Body of pancreas (tissue), 4 donors: ENCODE data around the gene POLR3C. TPM values are rescaled to one million over a fixed set of nuclear protein-coding genes. Genes with fewer than 3 reads are reported as not detected.
A peak's percentile ranks its signal among the peaks of the same experiment; 100 is the strongest.
"Not testable (repeated sequence)": the region's sequence is repeated elsewhere in the genome, so short reads cannot be mapped to it uniquely, and the experiment has no call there.

Source experiments
- ATAC-seq: fragments of 150-250 bp; one replicate; pipeline ENCODE4 v1.9.1; 2016
- DNase-seq, 4 donors: peaks; one replicate each; pipeline ENCODE4 v3.0.0-alpha.2; 2019
- H3K27ac ChIP-seq, 4 donors: fragments of 200-600 bp; sonication (generic); 1 replicate in 3 of 4; 2 replicates in 1 of 4; pipeline versions ENCODE4 v1.5.1 to v1.6.1; 2016 to 2019; ENCODE audit warnings: mild to moderate bottlenecking in 1 of 4, mixed read lengths in 1 of 4, moderate library complexity in 1 of 4
- H3K27me3 ChIP-seq, 2 donors: fragments of 200-600 bp; sonication (generic); one replicate each; pipeline ENCODE4 v1.6.0; 2016; ENCODE audit warnings: mild to moderate bottlenecking in 1 of 2
- H3K36me3 ChIP-seq, 2 donors: fragments of 200-600 bp; sonication (generic); replicated peaks in 1 of 2; 2 replicates each; pipeline ENCODE4 v1.5.1; 2016; ENCODE audit warnings: low read depth in 2 of 2; ENCODE audit not compliant: insufficient read depth in 1 of 2
- H3K4me1 ChIP-seq: fragments of 200-600 bp; sonication (generic); one replicate; pipeline ENCODE4 v1.6.0; 2016
- H3K4me3 ChIP-seq, 2 donors: fragments of 200-600 bp; sonication (generic); 1 replicate in 1 of 2; 2 replicates in 1 of 2; pipeline ENCODE4 v1.5.1; 2016 to 2019
- H3K9me3 ChIP-seq, 3 donors: fragments of 200-600 bp; sonication (generic); 1 replicate in 2 of 3; 2 replicates in 1 of 3; pipeline ENCODE4 v1.5.1; 2016
- POLR2A ChIP-seq, 3 donors: fragments of 450-650 bp; IDR thresholded peaks; one replicate each; pipeline ENCODE4 v1.6.1; 2016; ENCODE audit warnings: antibody characterized with exemption in 3 of 3, mild to moderate bottlenecking in 2 of 3
- WGBS, 2 donors: methylation state at CpG; one replicate each; pipeline ENCODE4 v1.1.5; 2017; 5-methylcytosine and 5-hydroxymethylcytosine counted together
- intact Hi-C: fragments of 100-400 bp; cut with DNase I; formaldehyde crosslinking; loops from one replicate; pipeline ENCODE4 v1.15.1; 2023
- total RNA-seq, 2 donors: library from RNA; depleted of rRNA; stranded (reverse); fragments of >200 nt; gene quantifications; one replicate each; pipeline ENCODE4 v1.1.0, GENCODE V29; 2016
- TF ChIP-seq, protein P1 (sequence below), 7 experiments: fragments of 450-650 bp in 4 of 7; fragments of 200-600 bp in 3 of 7; sonication (generic) in 3 of 7; IDR thresholded peaks; one replicate each; pipeline ENCODE4 v1.5.1; 2016 to 2019; ENCODE audit warnings: antibody characterized with exemption in 7 of 7

Gene POLR3C
- total RNA-seq, 2 donors from 2014 or later: 15.6 to 31.6 TPM

- Histone ChIP-seq H3K36me3 (no peaks in the 10 kb centered on the region), H3K4me1 (peaks cover 23% of the 10 kb centered on the region), H3K4me3 (no peak overlapping the region), H3K9me3 (no peaks in the 10 kb centered on the region), H3K27ac (no peak overlapping the region), H3K27me3 (no peaks in the 10 kb centered on the region)
- TF ChIP-seq, protein P1, sequence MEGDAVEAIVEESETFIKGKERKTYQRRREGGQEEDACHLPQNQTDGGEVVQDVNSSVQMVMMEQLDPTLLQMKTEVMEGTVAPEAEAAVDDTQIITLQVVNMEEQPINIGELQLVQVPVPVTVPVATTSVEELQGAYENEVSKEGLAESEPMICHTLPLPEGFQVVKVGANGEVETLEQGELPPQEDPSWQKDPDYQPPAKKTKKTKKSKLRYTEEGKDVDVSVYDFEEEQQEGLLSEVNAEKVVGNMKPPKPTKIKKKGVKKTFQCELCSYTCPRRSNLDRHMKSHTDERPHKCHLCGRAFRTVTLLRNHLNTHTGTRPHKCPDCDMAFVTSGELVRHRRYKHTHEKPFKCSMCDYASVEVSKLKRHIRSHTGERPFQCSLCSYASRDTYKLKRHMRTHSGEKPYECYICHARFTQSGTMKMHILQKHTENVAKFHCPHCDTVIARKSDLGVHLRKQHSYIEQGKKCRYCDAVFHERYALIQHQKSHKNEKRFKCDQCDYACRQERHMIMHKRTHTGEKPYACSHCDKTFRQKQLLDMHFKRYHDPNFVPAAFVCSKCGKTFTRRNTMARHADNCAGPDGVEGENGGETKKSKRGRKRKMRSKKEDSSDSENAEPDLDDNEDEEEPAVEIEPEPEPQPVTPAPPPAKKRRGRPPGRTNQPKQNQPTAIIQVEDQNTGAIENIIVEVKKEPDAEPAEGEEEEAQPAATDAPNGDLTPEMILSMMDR (IDR thresholded peaks at IDR 0.05): no peak
- no peak for TF ChIP-seq POLR2A (IDR thresholded peaks at IDR 0.05)
- ATAC-seq (no peak), DNase-seq (no peak)
- intact Hi-C loops: no loop called here
- 56 to 61% methylated on average over 3 of the region's 3 CpGs for WGBS, 2 donors
These were observed 19.6 kb upstream of the POLR3C start for GRCh38 chr1:145804235-145805045.

DNA sequence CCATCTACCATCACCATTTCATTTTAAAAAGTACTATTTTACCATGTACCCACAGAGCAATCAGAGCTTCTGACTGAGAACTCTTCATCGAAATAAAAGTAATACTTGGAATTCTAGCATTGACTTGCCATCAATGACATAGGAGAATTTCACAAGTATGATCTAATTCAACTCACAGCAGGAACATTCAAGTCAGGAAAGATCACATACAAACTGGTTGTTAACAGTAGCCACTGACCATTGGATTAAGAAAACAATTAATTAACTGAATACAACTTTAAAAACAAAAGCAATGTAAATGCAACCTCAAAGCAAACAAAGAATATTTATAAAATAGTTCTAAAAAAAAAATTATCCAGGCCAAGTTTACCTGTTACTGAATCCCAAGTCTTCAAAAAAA lies 18.9 kb upstream of the POLR3C start:
- no peak for TF ChIP-seq POLR2A (IDR thresholded peaks at IDR 0.05)
- H3K9me3 ChIP-seq: no peaks in the 10 kb centered on the region

GRCh38 chr1:145806408-145806807 lies 17.6 kb upstream of the POLR3C start:
- no peak overlapping the region for H3K27ac ChIP-seq
- no peak for DNase-seq
- H3K36me3 ChIP-seq: no peaks in the 10 kb centered on the region
- H3K4me1 ChIP-seq: peaks cover 23% of the 10 kb centered on the region
- H3K9me3 ChIP-seq: no peaks in the 10 kb centered on the region
- intact Hi-C loops: no loop called here
- 92 to 95% methylated on average over 4 of the region's 4 CpGs for WGBS, 2 donors
- H3K4me3 ChIP-seq: no peak overlapping the region
- no peak for ATAC-seq
- TF ChIP-seq, protein P1 (IDR thresholded peaks at IDR 0.05): no peak
- no peak for TF ChIP-seq POLR2A (IDR thresholded peaks at IDR 0.05)
- no peaks in the 10 kb centered on the region for H3K27me3 ChIP-seq

More for the DNA sequence above, 18.9 kb upstream of the POLR3C start:
- Histone ChIP-seq H3K36me3 (no peaks in the 10 kb centered on the region), H3K27ac (no peak overlapping the region), H3K4me1 (peaks cover 23% of the 10 kb centered on the region), H3K27me3 (no peaks in the 10 kb centered on the region), H3K4me3 (no peak overlapping the region)
- WGBS, 2 donors: 93 to 96% methylated on average over 1 of the region's 1 CpG
- intact Hi-C loops: no loop called here
- DNase-seq (no peak), ATAC-seq (no peak)

DNA sequence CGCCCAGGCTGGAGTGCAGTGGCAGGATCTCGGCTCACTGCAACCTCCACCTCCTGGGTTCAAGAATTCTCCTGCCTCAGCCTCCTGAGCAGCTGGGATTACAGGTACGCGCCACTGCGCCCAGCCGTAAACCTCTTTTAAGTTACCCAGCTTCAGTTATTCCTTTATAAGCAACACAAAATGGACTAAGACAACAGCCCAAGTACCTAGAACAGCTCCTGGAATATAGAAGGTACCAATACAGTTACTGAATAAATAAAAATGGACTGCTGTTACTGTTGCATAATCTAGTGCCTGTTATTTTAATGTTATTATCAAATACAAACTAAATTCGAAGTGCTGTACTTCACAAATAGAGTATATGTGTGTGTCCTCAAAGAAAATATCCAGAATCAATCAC lies 17.2 kb upstream of the POLR3C start:
- WGBS, 2 donors: 83 to 84% methylated on average over 7 of the region's 7 CpGs
- H3K4me3 ChIP-seq: no peak overlapping the region
- no peaks in the 10 kb centered on the region for H3K36me3 ChIP-seq
- DNase-seq: no peak
- H3K9me3 ChIP-seq: no peaks in the 10 kb centered on the region
- intact Hi-C loops: no loop called here
- ATAC-seq: no peak
- H3K27ac ChIP-seq: no peak overlapping the region
- TF ChIP-seq, protein P1 (IDR thresholded peaks at IDR 0.05): no peak
- TF ChIP-seq POLR2A (IDR thresholded peaks at IDR 0.05): no peak
- peaks cover 23% of the 10 kb centered on the region for H3K4me1 ChIP-seq
- no peaks in the 10 kb centered on the region for H3K27me3 ChIP-seq

DNA sequence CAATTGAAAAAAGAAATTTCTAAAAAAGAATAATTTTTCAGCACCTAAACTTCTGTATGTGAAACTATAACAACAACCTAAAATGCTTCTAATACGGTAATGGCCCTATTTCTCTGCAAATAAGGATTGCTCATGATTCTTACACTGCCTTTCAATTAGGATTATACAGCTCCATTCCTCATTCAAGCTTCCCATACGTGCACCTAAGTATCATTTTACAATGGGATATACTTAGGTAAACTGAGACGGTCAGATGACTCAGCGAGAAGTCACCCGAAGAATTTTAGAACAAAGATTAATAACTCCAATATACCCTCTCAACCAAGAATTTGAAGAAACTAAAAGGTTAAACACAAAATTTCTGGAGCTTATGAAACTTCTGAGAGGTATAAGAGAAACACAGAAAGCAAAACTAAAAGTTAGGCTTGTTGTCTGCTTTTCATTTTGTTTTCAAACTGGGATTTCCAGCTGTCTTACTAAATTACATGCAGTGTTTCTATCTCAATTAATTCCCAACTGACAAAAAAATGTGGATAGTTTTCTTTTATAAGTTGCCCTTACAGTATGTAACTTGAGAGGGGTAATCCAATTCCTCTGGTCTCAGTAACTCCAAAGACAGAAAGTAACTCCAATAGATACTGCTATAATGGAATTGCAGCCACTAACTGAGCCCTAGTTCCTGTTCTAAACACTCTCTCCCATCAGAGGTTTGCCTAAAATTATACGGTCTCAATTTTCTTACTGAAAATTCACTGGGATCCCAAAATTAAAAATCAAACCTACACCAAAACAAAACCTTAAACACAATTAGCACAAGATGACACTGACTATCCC lies 10.8 kb upstream of the POLR3C start:
- H3K9me3 ChIP-seq, H3K4me3 ChIP-seq, H3K4me1 ChIP-seq, H3K27ac ChIP-seq, ATAC-seq, DNase-seq, H3K27me3 ChIP-seq, intact Hi-C loops, H3K36me3 ChIP-seq: not testable (repeated sequence)
- 62 to 73% methylated on average over 5 to 6 of the region's 6 CpGs for WGBS, 2 donors

GRCh38 chr1:145818095-145818494 lies 5.9 kb upstream of the POLR3C start:
- H3K9me3 ChIP-seq, H3K36me3 ChIP-seq, H3K4me3 ChIP-seq, intact Hi-C loops, H3K27ac ChIP-seq, DNase-seq, H3K27me3 ChIP-seq: not testable (repeated sequence)
- peaks cover 10% of the 10 kb centered on the region for H3K4me1 ChIP-seq
- 3 to 17% methylated on average over 2 of the region's 6 CpGs for WGBS, 2 donors
- peak; percentile 47 for ATAC-seq

DNA sequence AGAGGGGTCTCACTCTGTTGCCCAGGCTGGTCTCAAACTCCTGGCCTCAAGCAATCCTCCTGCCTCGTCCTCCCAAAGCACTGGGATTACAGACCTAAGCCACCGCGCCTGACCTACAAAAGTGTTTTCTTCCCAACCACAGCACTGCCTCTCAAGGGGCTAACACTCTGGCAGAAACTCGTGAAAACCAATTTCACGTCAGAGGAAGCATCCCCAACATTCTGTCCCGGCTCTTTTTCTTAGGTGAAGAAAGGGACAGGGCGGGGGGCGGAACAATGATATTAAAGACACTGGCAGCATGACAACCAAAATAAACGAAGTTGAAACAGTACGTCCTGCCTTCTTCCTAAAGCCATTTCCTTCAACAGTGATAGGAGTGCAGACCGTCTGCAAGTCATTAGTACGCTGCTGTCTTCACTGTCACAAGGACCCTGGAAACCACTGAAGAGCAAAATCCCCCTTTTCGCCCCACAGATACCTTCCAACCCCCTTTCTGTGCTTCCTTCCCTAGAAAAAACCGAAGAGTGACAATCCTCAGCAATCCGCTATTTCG lies 1.1 kb upstream of the POLR3C start:
- H3K4me1 ChIP-seq: peaks cover 25% of the 10 kb centered on the region
- H3K4me3 ChIP-seq, DNase-seq, H3K27me3 ChIP-seq, intact Hi-C loops, H3K27ac ChIP-seq, ATAC-seq, H3K9me3 ChIP-seq: not testable (repeated sequence)
- WGBS, 2 donors: no CpG with 5 or more reads among the region's 16 CpGs
- H3K36me3 ChIP-seq: peaks cover 0 to 12% of the 10 kb centered on the region in 2 donors
